Suprapubic skin (tissue), 4 donors: ENCODE data around the gene KCTD14. TPM values are rescaled to one million over a fixed set of nuclear protein-coding genes. Genes with fewer than 3 reads are reported as not detected.
A peak's percentile ranks its signal among the peaks of the same experiment; 100 is the strongest.
"Not testable (repeated sequence)": the region's sequence is repeated elsewhere in the genome, so short reads cannot be mapped to it uniquely, and the experiment has no call there.

ENCODE experiments used
- DNase-seq, 2 donors: peaks; one replicate each; pipeline ENCODE4 v3.0.0-alpha.2; 2019; ENCODE audit warnings: low spot score in 2 of 2
- H3K27ac ChIP-seq: fragments of 200-600 bp; sonication (generic); one replicate; pipeline ENCODE4 v1.5.1; 2019
- H3K27me3 ChIP-seq: fragments of 200-600 bp; sonication (generic); one replicate; pipeline ENCODE4 v1.5.1; 2019
- H3K36me3 ChIP-seq: fragments of 200-600 bp; sonication (generic); one replicate; pipeline ENCODE4 v1.5.1; 2019
- H3K4me1 ChIP-seq: fragments of 200-600 bp; sonication (generic); one replicate; pipeline ENCODE4 v1.5.1; 2019
- H3K4me3 ChIP-seq: fragments of 200-600 bp; sonication (generic); one replicate; pipeline ENCODE4 v1.5.1; 2019; ENCODE audit warnings: mild to moderate bottlenecking
- H3K9me3 ChIP-seq: fragments of 200-600 bp; sonication (generic); one replicate; pipeline ENCODE4 v1.5.1; 2019
- CTCF ChIP-seq, 2 donors: fragments of 200-600 bp in 1 of 2; fragments of 450-650 bp in 1 of 2; sonication (generic) in 1 of 2; IDR thresholded peaks; one replicate each; pipeline ENCODE4 v1.5.1; 2016 to 2019; ENCODE audit warnings: antibody characterized with exemption in 2 of 2, mild to moderate bottlenecking in 1 of 2, moderate library complexity in 1 of 2
- EP300 ChIP-seq: sonication (generic); formaldehyde crosslinking; IDR thresholded peaks from one replicate; pipeline ENCODE4 v1.6.1; 2017; ENCODE audit warnings: antibody characterized with exemption
- POLR2A ChIP-seq, 2 donors: fragments of 450-650 bp; IDR thresholded peaks; one replicate each; pipeline ENCODE4 v1.6.1; 2017; ENCODE audit warnings: antibody characterized with exemption in 2 of 2, mild to moderate bottlenecking in 2 of 2, moderate library complexity in 2 of 2
- POLR2AphosphoS5 ChIP-seq, 3 donors: sonication (generic); formaldehyde crosslinking; IDR thresholded peaks; one replicate each; pipeline ENCODE4 v1.6.1; 2017; ENCODE audit warnings: antibody characterized with exemption in 3 of 3
- WGBS: methylation state at CpG from one replicate; pipeline ENCODE4 v1.1.5; 2018; 5-methylcytosine and 5-hydroxymethylcytosine counted together
- total RNA-seq, 4 donors: library from RNA; depleted of rRNA; stranded (reverse); fragments of >200 nt; gene quantifications; one replicate each; pipeline ENCODE4 v1.1.0, GENCODE V29; 2016

The KCTD14 gene
- total RNA-seq, 4 donors from 2014 or later, result 1.8 to 6.0 (median 3.3) TPM

- Histone ChIP-seq H3K27ac (no peak overlapping the region), H3K4me3 (peak overlapping the region; percentile 48), H3K4me1 (peaks cover 14% of the 10 kb centered on the region), H3K27me3 (no peaks in the 10 kb centered on the region), H3K9me3 (no peaks in the 10 kb centered on the region), H3K36me3 (no peaks in the 10 kb centered on the region)
- no peak for DNase-seq
- WGBS, result 26% methylated on average over 6 of the region's 6 CpGs
- TF ChIP-seq EP300 (no peak), CTCF (IDR thresholded peaks at IDR 0.05) (no peak), POLR2A (IDR thresholded peaks at IDR 0.05) (no peak), POLR2AphosphoS5 (IDR thresholded peaks at IDR 0.05) (no peak)
Observed at GRCh38 chr11:78046486-78046854, 23.4 kb upstream of the KCTD14 start.

- DNase-seq, result peak; percentile 82 to 87
- TF ChIP-seq CTCF (IDR thresholded peaks at IDR 0.05), result peak; percentile 88 to 99
- TF ChIP-seq EP300, result no peak
- TF ChIP-seq POLR2AphosphoS5 (IDR thresholded peaks at IDR 0.05), result peak in 2 of 3 donors; percentile 26 to 53
- TF ChIP-seq POLR2A (IDR thresholded peaks at IDR 0.05), result no peak
- Histone ChIP-seq H3K4me1 (peaks cover 14% of the 10 kb centered on the region), H3K36me3 (no peaks in the 10 kb centered on the region), H3K9me3 (no peaks in the 10 kb centered on the region), H3K4me3 (peak overlapping the region; percentile 48), H3K27ac (no peak overlapping the region), H3K27me3 (no peaks in the 10 kb centered on the region)
- 3% methylated on average over 26 of the region's 28 CpGs for WGBS
Observed at GRCh38 chr11:78045851-78046485, 22.9 kb upstream of the KCTD14 start.

GRCh38 chr11:78044706-78045105 is 21.6 kb upstream of the KCTD14 start:
- H3K9me3 ChIP-seq, result no peaks in the 10 kb centered on the region
- no peaks in the 10 kb centered on the region for H3K36me3 ChIP-seq
- peaks cover 22% of the 10 kb centered on the region for H3K4me1 ChIP-seq
- TF ChIP-seq EP300 (no peak), POLR2A (IDR thresholded peaks at IDR 0.05) (no peak), POLR2AphosphoS5 (IDR thresholded peaks at IDR 0.05) (no peak), CTCF (IDR thresholded peaks at IDR 0.05) (no peak)
- no peak overlapping the region for H3K4me3 ChIP-seq
- no peak overlapping the region for H3K27ac ChIP-seq
- H3K27me3 ChIP-seq, result no peaks in the 10 kb centered on the region
- WGBS, result 84% methylated on average over 5 of the region's 5 CpGs
- DNase-seq, result no peak

GRCh38 chr11:78041843-78042440 is 18.9 kb upstream of the KCTD14 start:
- no peaks in the 10 kb centered on the region for H3K36me3 ChIP-seq
- DNase-seq, result no peak
- H3K9me3 ChIP-seq, result no peaks in the 10 kb centered on the region
- H3K27ac ChIP-seq, result no peak overlapping the region
- TF ChIP-seq POLR2A (IDR thresholded peaks at IDR 0.05) (no peak), EP300 (no peak), POLR2AphosphoS5 (IDR thresholded peaks at IDR 0.05) (no peak)
- 94% methylated on average over 14 of the region's 14 CpGs for WGBS
- no peaks in the 10 kb centered on the region for H3K27me3 ChIP-seq
- no peak overlapping the region for H3K4me3 ChIP-seq
- H3K4me1 ChIP-seq, result peaks cover 24% of the 10 kb centered on the region

- not testable (repeated sequence) for H3K9me3 ChIP-seq, DNase-seq, H3K4me3 ChIP-seq, H3K27me3 ChIP-seq, H3K27ac ChIP-seq, H3K36me3 ChIP-seq
- H3K4me1 ChIP-seq, result peaks cover 23% of the 10 kb centered on the region
- WGBS, result 91% methylated on average over 8 of the region's 8 CpGs
Observed at GRCh38 chr11:78041380-78041719, 18.3 kb upstream of the KCTD14 start.

- Histone ChIP-seq H3K36me3 (no peaks in the 10 kb centered on the region), H3K27me3 (no peaks in the 10 kb centered on the region), H3K4me1 (peaks cover 17% of the 10 kb centered on the region), H3K9me3 (no peaks in the 10 kb centered on the region), H3K27ac (no peak overlapping the region), H3K4me3 (no peak overlapping the region)
- TF ChIP-seq POLR2A (IDR thresholded peaks at IDR 0.05) (no peak), CTCF (IDR thresholded peaks at IDR 0.05) (no peak), EP300 (no peak), POLR2AphosphoS5 (IDR thresholded peaks at IDR 0.05) (no peak)
- no peak for DNase-seq
- 92% methylated on average over 14 of the region's 15 CpGs for WGBS
Observed at GRCh38 chr11:78040691-78041379, 17.8 kb upstream of the KCTD14 start.
